Ascending aorta (tissue), 2 donors: ENCODE data around the gene FADD. TPM values are rescaled to one million over a fixed set of nuclear protein-coding genes. Genes with fewer than 3 reads are reported as not detected.
"Not testable (repeated sequence)": the region's sequence is repeated elsewhere in the genome, so short reads cannot be mapped to it uniquely, and the experiment has no call there.

Experiments
- DNase-seq, 2 donors: peaks; one replicate each; pipeline ENCODE4 v3.0.0-alpha.2; 2019; ENCODE audit warnings: low spot score in 2 of 2
- H3K27ac ChIP-seq, 2 donors: fragments of 200-600 bp; sonication (generic); one replicate each; pipeline ENCODE4 v1.5.1; 2016 to 2017; ENCODE audit warnings: mild to moderate bottlenecking in 1 of 2
- H3K27me3 ChIP-seq: fragments of 200-600 bp; sonication (generic); one replicate; pipeline ENCODE4 v1.5.1; 2017
- H3K36me3 ChIP-seq, 2 donors: fragments of 200-600 bp; sonication (generic); one replicate each; pipeline ENCODE4 v1.5.1; 2016
- H3K4me1 ChIP-seq, 2 donors: fragments of 200-600 bp; sonication (generic); one replicate each; pipeline ENCODE4 v1.5.1; 2016 to 2017; ENCODE audit warnings: mild to moderate bottlenecking in 1 of 2
- H3K4me3 ChIP-seq, 2 donors: fragments of 200-600 bp; sonication (generic); one replicate each; pipeline ENCODE4 v1.5.1; 2016 to 2017; ENCODE audit warnings: mild to moderate bottlenecking in 1 of 2
- H3K9me3 ChIP-seq, 2 donors: fragments of 200-600 bp; sonication (generic); one replicate each; pipeline ENCODE4 v1.5.1; 2016
- CTCF ChIP-seq, 3 experiments: fragments of 200-600 bp in 2 of 3; fragments of 450-650 bp in 1 of 3; sonication (generic) in 2 of 3; IDR thresholded peaks; one replicate each; pipeline ENCODE4 v1.5.1; 2016 to 2019; ENCODE audit warnings: antibody characterized with exemption in 3 of 3, mild to moderate bottlenecking in 1 of 3, moderate library complexity in 1 of 3
- intact Hi-C: fragments of 100-400 bp; cut with DNase I; formaldehyde crosslinking; loops from one replicate; pipeline ENCODE4 v1.15.1; 2023
- total RNA-seq: library from RNA; depleted of rRNA; stranded (reverse); fragments of >200 nt; gene quantifications from one replicate; pipeline ENCODE4 v1.1.0, GENCODE V29; 2016

Gene FADD
- total RNA-seq, 1 donor from 2014 or later: 22.2 TPM

- Histone ChIP-seq H3K36me3 (peaks cover 0 to 5% of the 10 kb centered on the region in 2 donors), H3K27ac (no peak overlapping the region), H3K27me3 (no peaks in the 10 kb centered on the region), H3K4me3 (no peak overlapping the region), H3K9me3 (no peaks in the 10 kb centered on the region), H3K4me1 (peaks cover 0 to 11% of the 10 kb centered on the region in 2 donors)
- DNase-seq: no peak
- intact Hi-C loops: loop anchor here (5.0 kb wide), 2 partner anchors 116 to 491 kb away; partner anchors contain the start of genes ANO1 and FGF19
- TF ChIP-seq CTCF (IDR thresholded peaks at IDR 0.05): no peak
Measured at GRCh38 chr11:70193411-70194292, 9.4 kb upstream of the FADD start.

GRCh38 chr11:70194792-70195791 lies 8.0 kb upstream of the FADD start:
- intact Hi-C loops: loop anchor here (5.0 kb wide), 2 partner anchors 118 to 493 kb away; partner anchors contain the start of genes ANO1 and FGF19
- peaks cover 0 to 11% of the 10 kb centered on the region in 2 donors for H3K4me1 ChIP-seq
- H3K4me3 ChIP-seq: no peak overlapping the region
- H3K27ac ChIP-seq: no peak overlapping the region
- TF ChIP-seq CTCF (IDR thresholded peaks at IDR 0.05): no peak
- no peaks in the 10 kb centered on the region for H3K27me3 ChIP-seq
- H3K9me3 ChIP-seq: no peaks in the 10 kb centered on the region
- H3K36me3 ChIP-seq: no peaks in the 10 kb centered on the region
- DNase-seq: no peak

GRCh38 chr11:70200212-70200844 lies 2.8 kb upstream of the FADD start:
- DNase-seq: no peak
- Histone ChIP-seq H3K27ac (no peak overlapping the region), H3K27me3 (no peaks in the 10 kb centered on the region), H3K36me3 (no peaks in the 10 kb centered on the region), H3K4me3 (no peak overlapping the region), H3K9me3 (no peaks in the 10 kb centered on the region), H3K4me1 (peaks cover 5 to 16% of the 10 kb centered on the region in 2 donors)
- TF ChIP-seq CTCF (IDR thresholded peaks at IDR 0.05): no peak
- intact Hi-C loops: loop anchor here (5.0 kb wide), 1 partner anchor 197 kb away; the partner anchor contains the start of gene CTTN

- H3K27me3 ChIP-seq, H3K36me3 ChIP-seq, DNase-seq, H3K9me3 ChIP-seq, H3K27ac ChIP-seq, H3K4me3 ChIP-seq: not testable (repeated sequence)
- H3K4me1 ChIP-seq: peaks cover 5 to 18% of the 10 kb centered on the region in 2 donors
- intact Hi-C loops: loop anchor here (5.0 kb wide), 1 partner anchor 196 kb away; the partner anchor contains the start of gene CTTN
Measured at GRCh38 chr11:70201047-70201446, 2.0 kb upstream of the FADD start.

GRCh38 chr11:70201882-70202861 lies 924 bp upstream of the FADD start:
- Histone ChIP-seq H3K27me3 (no peaks in the 10 kb centered on the region), H3K9me3 (no peaks in the 10 kb centered on the region), H3K4me3 (peak overlapping the region; percentile 78 to 97), H3K4me1 (peaks cover 5 to 18% of the 10 kb centered on the region in 2 donors), H3K36me3 (peaks cover 12 to 13% of the 10 kb centered on the region in 2 donors), H3K27ac (peak overlapping the region in 1 of 2 donors; percentile 82)
- no peak for TF ChIP-seq CTCF (IDR thresholded peaks at IDR 0.05)
- intact Hi-C loops: loop anchor here (5.0 kb wide), 1 partner anchor 195 kb away; the partner anchor contains the start of gene CTTN
- DNase-seq: no peak
